HFF-Myc (cell line): ENCODE data around the gene SCCPDH.
"Not testable (repeated sequence)": the region's sequence is repeated elsewhere in the genome, so short reads cannot be mapped to it uniquely, and the experiment has no call there.

Experiments
- DNase-seq: peaks from one replicate; pipeline ENCODE4 v3.0.0-alpha.2; 2011; ENCODE audit warnings: low read depth; ENCODE audit errors: extremely low read depth
- H3K4me3 ChIP-seq: replicated peaks from 2 replicates; pipeline ENCODE4 v1.5.1; 2011; ENCODE audit warnings: low read depth, mild to moderate bottlenecking, control low read depth, low read length
- CTCF ChIP-seq: IDR thresholded peaks from 2 replicates; pipeline ENCODE4 v1.5.1; 2012; ENCODE audit warnings: mild to moderate bottlenecking, low read depth, low read length, control low read depth; ENCODE audit errors: missing control alignments

SCCPDH gene

GRCh38 chr1:246681900-246682895, 42.0 kb upstream of the SCCPDH start:
- TF ChIP-seq CTCF: no peak
- DNase-seq: no peak
- no peak overlapping the region for H3K4me3 ChIP-seq

- no peak overlapping the region for H3K4me3 ChIP-seq
- no peak for TF ChIP-seq CTCF
- no peak for DNase-seq
These were observed 40.7 kb upstream of the SCCPDH start for GRCh38 chr1:246683521-246683920.

GRCh38 chr1:246687002-246687401, 37.2 kb upstream of the SCCPDH start:
- TF ChIP-seq CTCF: no peak
- no peak for DNase-seq
- no peak overlapping the region for H3K4me3 ChIP-seq

- peak overlapping the region; percentile 26 for H3K4me3 ChIP-seq
- TF ChIP-seq CTCF: peak; percentile 87
- DNase-seq: peak; percentile 43
These were observed 34.7 kb upstream of the SCCPDH start for GRCh38 chr1:246689409-246690008.

- no peak for TF ChIP-seq CTCF
- no peak overlapping the region for H3K4me3 ChIP-seq
- no peak for DNase-seq
These were observed 34.1 kb upstream of the SCCPDH start for GRCh38 chr1:246690100-246690499.

- no peak for TF ChIP-seq CTCF
- no peak overlapping the region for H3K4me3 ChIP-seq
- no peak for DNase-seq
These were observed 32.4 kb upstream of the SCCPDH start for GRCh38 chr1:246691622-246692495.

GRCh38 chr1:246694213-246694895, 29.9 kb upstream of the SCCPDH start:
- not testable (repeated sequence) for H3K4me3 ChIP-seq, DNase-seq
